GM12878 (cell line): Measurements from ENCODE around the gene C4B. TPM values are rescaled to one million over a fixed set of nuclear protein-coding genes. Genes with fewer than 3 reads are reported as not detected.

Experiments
- ATAC-seq: fragments of 200-7000 bp; cut with Tn5 transposase; 3 replicates; pipeline ENCODE4 v1.9.1; 2020; ENCODE audit warnings: mild to moderate bottlenecking, moderate library complexity
- BruUV-seq: library from RNA; stranded (reverse); fragments of 400-500 nt; replicated peaks from 2 replicates; lab custom pipeline; 2021; lab: Mats Ljungman, UMichigan
- CTCF ChIA-PET: fragments of 300-600 bp; sonication (Branson Sonifier 250); formaldehyde crosslinking; extraction: SDS; loops from one replicate; lab custom pipeline; 2021; ENCODE audit warnings: inconsistent platforms; lab: Yijun Ruan, JAX
- POLR2A ChIA-PET: fragments of 350-600 bp; formaldehyde crosslinking; extraction: SDS; loops from one replicate; lab custom pipeline; 2021; ENCODE audit warnings: inconsistent platforms; lab: Charles Lee
- RAD21 ChIA-PET: fragments of 300-600 bp; sonication (Branson Sonifier 250); formaldehyde crosslinking; loops from one replicate; lab custom pipeline; 2023; ENCODE audit warnings: antibody characterized with exemption; ENCODE audit not compliant: unreplicated experiment; lab: Charles Lee
- SMC1A ChIA-PET: fragments of 300-600 bp; sonication (Branson Sonifier 250); formaldehyde crosslinking; loops from one replicate; lab custom pipeline; 2023; ENCODE audit not compliant: unreplicated experiment, uncharacterized antibody; lab: Charles Lee
- DNase-seq: peaks from one replicate; pipeline ENCODE4 v3.0.0-alpha.2; 2011; ENCODE audit warnings: low read depth, low spot score
- FAIRE-seq: peaks from 3 replicates; lab custom pipeline; 2011; peaks lifted over from hg19 to GRCh38; lab: Jason Lieb, UNC
- H2AFZ ChIP-seq: 2 replicates; pipeline ENCODE4 v1.6.0; 2011; ENCODE audit warnings: low read depth, low read length, control low read depth; ENCODE audit not compliant: control insufficient read depth
- H3K27ac ChIP-seq: 2 replicates; pipeline ENCODE4 v1.5.1; 2011; ENCODE audit warnings: control low read depth; ENCODE audit not compliant: control insufficient read depth, insufficient read depth
- H3K27me3 ChIP-seq, 2 experiments: replicated peaks in 1 of 2; 2 replicates each; pipeline versions ENCODE4 v1.6.0 to v1.6.1; 2011; ENCODE audit warnings: low read length in 1 of 2; ENCODE audit not compliant: control insufficient read depth in 2 of 2, insufficient read depth in 2 of 2
- H3K36me3 ChIP-seq, 2 experiments: 2 replicates each; pipeline ENCODE4 v1.5.1; 2011; ENCODE audit warnings: low read length in 1 of 2; ENCODE audit not compliant: control insufficient read depth in 2 of 2, insufficient read depth in 2 of 2
- H3K4me1 ChIP-seq: 2 replicates; pipeline ENCODE4 v1.6.1; 2011; ENCODE audit warnings: mild to moderate bottlenecking, low read length, moderate library complexity, mixed read lengths; ENCODE audit not compliant: control insufficient read depth, insufficient read depth
- H3K4me2 ChIP-seq: 2 replicates; pipeline ENCODE4 v1.6.0; 2011; ENCODE audit warnings: control low read depth; ENCODE audit not compliant: control insufficient read depth, insufficient read depth
- H3K4me3 ChIP-seq: fragments of 200-600 bp; sonication (generic); 2 replicates; pipeline ENCODE4 v1.5.1; 2016
- H3K79me2 ChIP-seq: 2 replicates; pipeline ENCODE4 v1.6.0; 2011; ENCODE audit warnings: low read length; ENCODE audit not compliant: control insufficient read depth, insufficient read depth
- H3K9ac ChIP-seq: 2 replicates; pipeline ENCODE4 v1.8.0; 2011; ENCODE audit warnings: low read length, control low read depth, mixed read lengths; ENCODE audit not compliant: control insufficient read depth, insufficient read depth
- H3K9me3 ChIP-seq: replicated peaks from 3 replicates; pipeline ENCODE4 v1.5.1; 2011; ENCODE audit warnings: mild to moderate bottlenecking, low read length; ENCODE audit not compliant: control insufficient read depth, insufficient read depth
- H4K20me1 ChIP-seq: 2 replicates; pipeline ENCODE4 v1.6.0; 2011; ENCODE audit not compliant: control insufficient read depth, insufficient read depth
- CUX1 ChIP-seq: IDR thresholded peaks from 2 replicates; pipeline ENCODE4 v1.6.1; 2012; ENCODE audit warnings: improper control_type of control experiment, low read depth, low read length; ENCODE audit not compliant: insufficient replicate concordance
- ESRRA ChIP-seq: IDR thresholded peaks from 2 replicates; pipeline ENCODE4 v1.6.1; 2012; ENCODE audit warnings: mild to moderate bottlenecking, low read length, improper control_type of control experiment
- JUND ChIP-seq: IDR thresholded peaks from 2 replicates; pipeline ENCODE4 v1.6.1; 2012; ENCODE audit warnings: low read depth, mild to moderate bottlenecking, low read length, improper control_type of control experiment, moderate library complexity
- MLLT1 ChIP-seq: fragments of 450-650 bp; IDR thresholded peaks from 2 replicates; pipeline ENCODE4 v1.6.1; 2016; ENCODE audit warnings: mild to moderate bottlenecking
- MTA3 ChIP-seq: IDR thresholded peaks from 2 replicates; pipeline ENCODE4 v1.6.1; 2012; ENCODE audit warnings: low read length, inconsistent platforms, borderline replicate concordance
- PRDM15 ChIP-seq: fragments of 450-650 bp; formaldehyde crosslinking; IDR thresholded peaks from 2 replicates; pipeline ENCODE4 v1.4.0; 2020; ENCODE audit warnings: mild to moderate bottlenecking, moderate library complexity
- SIX5 ChIP-seq: IDR thresholded peaks from 2 replicates; pipeline ENCODE4 v1.6.1; 2011; ENCODE audit warnings: mild to moderate bottlenecking, low read depth, low read length, moderate library complexity; ENCODE audit not compliant: severe bottlenecking
- SREBF1 ChIP-seq: IDR thresholded peaks from 2 replicates; pipeline ENCODE4 v1.6.1; 2012; ENCODE audit warnings: mild to moderate bottlenecking, low read length
- TAF1 ChIP-seq: IDR thresholded peaks from 2 replicates; pipeline ENCODE4 v1.6.1; 2011; ENCODE audit warnings: mild to moderate bottlenecking, low read depth, low read length, borderline replicate concordance
- YY1 ChIP-seq: IDR thresholded peaks from 2 replicates; pipeline ENCODE4 v1.6.1; 2011; ENCODE audit warnings: low read depth, mild to moderate bottlenecking, low read length
- WGBS: methylation state at CpG from one replicate; pipeline ENCODE4 v1.1.6; 2016; ENCODE audit warnings: low lambda C conversion rate; ENCODE audit not compliant: insufficient replicate concordance, insufficient coverage; ENCODE audit errors: missing lambda C conversion rate; 5-methylcytosine and 5-hydroxymethylcytosine counted together
- in situ Hi-C: fragments of 300-500 bp; cut with MboI; formaldehyde crosslinking; loops from 9 replicates; pipeline ENCODE4 v1.14.3; 2018; ENCODE audit warnings: mixed read lengths
- intact Hi-C: fragments of 100-400 bp; cut with micrococcal nuclease; formaldehyde crosslinking; loops from one replicate; pipeline ENCODE4 v1.14.2; 2022; ENCODE audit not compliant: unreplicated experiment
- polyA plus RNA-seq, 11 experiments: library from polyadenylated mRNA; depleted of rRNA in 4 of 11; unstranded in 6 of 11; stranded (reverse) in 5 of 11; fragments of >200 nt; fragmentation: Nextera tagmentation in 4 of 11; fragmentation: Illumina TruSeq in 1 of 11; extraction: Ambion mirVana in 4 of 11; extraction: Trizol in 1 of 11; gene quantifications; 1 replicate in 1 of 11; 2 replicates in 10 of 11; pipeline versions ENCODE4 v1.2.1 to v1.2.3, GENCODE V29; 2011 to 2016; ENCODE audit warnings: inconsistent platforms in 2 of 11, missing spikeins in 2 of 11, low read depth in 1 of 11
- total RNA-seq, 4 experiments: library from RNA; depleted of rRNA in 3 of 4; stranded (reverse); fragments of >200 nt in 3 of 4; fragmentation: Illumina TruSeq in 1 of 4; extraction: Trizol in 1 of 4; gene quantifications; 2 replicates each; pipeline versions ENCODE4 v1.2.1 to v1.2.3, GENCODE V29; 2013 to 2021

C4B gene
- total and polyA plus RNA-seq, 10 of the 15 experiments (the other 5 are each of a cell fraction or from before 2014, with no cell fraction given), result 0.13 to 5.6 (median 1.7) TPM; not detected in 1

GRCh38 chr6:31971279-31971992, 43.2 kb upstream of the C4B start:
- ChIA-PET CTCF (interaction anchor here (0.6 to 3.1 kb wide), 4 partner anchors 12 to 430 kb away, joined by 3 to 10 read pairs (median 4); partner anchors contain the start of genes NELFE and SKIC2), POLR2A (interaction anchor here (0.5 to 4.3 kb wide), 5 partner anchors 14 to 424 kb away, joined by 3 to 48 read pairs (median 4); partner anchors contain the start of genes NELFE, NFKBIL1, SKIC2 and ZBTB12), RAD21 (interaction anchor here (0.7 to 1.9 kb wide), 9 partner anchors 13 to 309 kb away, joined by 3 to 11 read pairs (median 3); partner anchors contain the start of genes NELFE, NEU1 and SKIC2), SMC1A (interaction anchor here (1.0 to 1.8 kb wide), 3 partner anchors 12 to 69 kb away, joined by 3 to 17 read pairs (median 3); partner anchors contain the start of genes NELFE, SKIC2 and ZBTB12)
- Histone ChIP-seq H3K9me3 (no peaks in the 10 kb centered on the region), H2AFZ (peak overlapping the region; percentile 99), H3K36me3 (peaks cover 8 to 12% of the 10 kb centered on the region in 2 experiments; a peak in 3 of 4 replicates), H3K79me2 (peaks cover 22% of the 10 kb centered on the region), H4K20me1 (no peaks in the 10 kb centered on the region), H3K27ac (peak overlapping the region; percentile 99), H3K27me3 (no peaks in the 10 kb centered on the region), H3K4me1 (peaks cover 13% of the 10 kb centered on the region), H3K9ac (peak overlapping the region; percentile 90), H3K4me2 (peak overlapping the region; percentile 100), H3K4me3 (peak overlapping the region; percentile 66)
- TSS peak; percentile 92 for BruUV-seq
- DNase-seq (no peak), ATAC-seq (no peak; the same call in 1 of the 3 replicates), FAIRE-seq (peak; percentile 84)
- WGBS, result 27% methylated on average over 28 of the region's 29 CpGs
- intact Hi-C loops, result no loop called here
- in situ Hi-C loops, result loop anchor here (10.0 kb wide), 1 partner anchor 63 kb away; the partner anchor contains the start of gene CYP21A2
- TF ChIP-seq JUND (peak; percentile 93), SREBF1 (no peak), MTA3 (peak; percentile 89; the same call in 1 of the 2 replicates), SIX5 (no peak), PRDM15 (CRISPR knock-in tag) (peak; percentile 82), ESRRA (peak; percentile 82; the same call in 1 of the 2 replicates), CUX1 (peak; percentile 52), TAF1 (peak; percentile 38; the same call in 1 of the 2 replicates), YY1 (peak; percentile 57; the same call in 1 of the 2 replicates), MLLT1 (0 out of 2 replicates have a peak, but pooled peaks have one; percentile 87)
